GM19240 (cell line): ENCODE data around the gene CD1E.
A peak's percentile ranks its signal among the peaks of the same experiment; 100 is the strongest.
"Not testable (repeated sequence)": the region's sequence is repeated elsewhere in the genome, so short reads cannot be mapped to it uniquely, and the experiment has no call there.

Experiments used
- DNase-seq: peaks from one replicate; pipeline ENCODE4 v3.0.0; 2011; ENCODE audit warnings: low spot score; ENCODE audit not compliant: insufficient read length

Gene CD1E

GRCh38 chr1:158362482-158362881 is 8.8 kb downstream of the CD1E start:
- no peak for DNase-seq

DNA sequence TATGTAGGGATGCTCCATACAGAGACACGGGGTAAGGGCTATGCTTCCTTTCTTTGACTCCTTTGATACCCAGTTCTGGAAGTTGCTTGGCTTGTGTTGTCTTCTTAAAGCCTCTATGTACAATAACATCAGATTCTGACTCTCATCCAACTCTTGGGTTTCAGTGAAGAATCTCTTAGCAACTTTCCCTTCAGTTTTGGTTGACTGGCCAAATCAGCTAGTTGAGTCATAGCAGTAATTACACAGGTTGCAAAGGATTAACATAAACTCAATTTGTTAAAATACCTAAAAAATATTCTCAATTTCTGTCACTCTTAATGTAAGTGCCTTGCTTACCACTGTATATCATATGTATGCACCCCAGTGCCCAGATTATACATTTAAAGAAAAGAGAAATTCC is 9.2 kb downstream of the CD1E start:
- no peak for DNase-seq

GRCh38 chr1:158366783-158367182 is 13.1 kb downstream of the CD1E start:
- DNase-seq = no peak

DNA sequence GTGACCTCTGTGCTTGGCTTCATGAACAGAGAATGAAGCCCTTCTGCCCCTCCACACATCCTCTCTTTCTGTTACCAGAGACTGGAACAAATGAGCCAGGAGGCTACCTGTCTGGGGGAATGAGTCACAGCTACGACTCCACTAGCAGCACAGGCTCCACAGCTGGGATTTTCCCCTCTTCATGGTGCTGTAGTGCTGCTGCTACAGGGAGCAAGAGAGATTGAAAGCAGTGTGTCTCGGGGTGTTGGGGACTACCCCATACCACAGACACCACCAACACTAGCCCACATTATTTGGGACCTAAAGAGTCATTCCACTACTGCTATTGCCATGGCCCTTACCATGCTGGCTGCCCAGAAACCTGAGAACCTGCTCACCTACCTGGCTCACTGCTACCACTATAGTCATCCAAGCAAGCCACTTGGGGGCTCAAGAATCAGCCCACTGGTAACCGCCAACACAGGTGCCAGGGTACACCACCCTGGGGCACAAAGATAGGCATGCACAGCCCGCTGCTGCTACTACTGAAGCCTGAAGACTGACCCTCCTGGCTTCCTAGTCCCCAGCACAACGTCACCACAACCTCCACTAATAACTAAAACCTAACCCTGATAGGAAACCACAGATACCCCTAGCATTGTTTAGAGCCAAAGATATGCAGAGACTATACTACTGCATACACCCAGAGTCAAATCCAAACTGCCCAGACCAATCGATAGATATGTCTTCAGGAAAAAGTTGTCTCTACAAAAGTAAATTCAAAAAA is 17.7 kb downstream of the CD1E start:
- DNase-seq = peak; percentile 16

- DNase-seq = not testable (repeated sequence)
Observed at GRCh38 chr1:158374101-158374500, 20.4 kb downstream of the CD1E start.

DNA sequence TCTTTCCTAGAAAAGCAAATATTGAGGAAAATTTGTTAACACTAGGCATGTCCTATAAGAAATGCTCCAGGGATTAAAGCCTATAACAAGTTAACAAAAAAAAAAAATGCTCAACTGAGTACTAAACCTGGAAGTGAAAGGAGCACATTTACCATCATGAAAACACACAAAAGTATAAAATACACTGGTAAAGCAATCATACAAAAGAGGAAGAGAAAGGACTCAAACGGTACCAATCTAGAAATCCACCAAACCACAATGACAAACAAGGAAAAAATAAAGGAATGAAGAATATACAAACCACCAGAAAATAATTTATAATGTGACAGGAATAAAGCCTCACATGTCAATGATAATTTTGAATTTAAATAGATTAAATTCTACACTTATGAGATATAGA is 21.2 kb downstream of the CD1E start:
- DNase-seq = no peak

DNA sequence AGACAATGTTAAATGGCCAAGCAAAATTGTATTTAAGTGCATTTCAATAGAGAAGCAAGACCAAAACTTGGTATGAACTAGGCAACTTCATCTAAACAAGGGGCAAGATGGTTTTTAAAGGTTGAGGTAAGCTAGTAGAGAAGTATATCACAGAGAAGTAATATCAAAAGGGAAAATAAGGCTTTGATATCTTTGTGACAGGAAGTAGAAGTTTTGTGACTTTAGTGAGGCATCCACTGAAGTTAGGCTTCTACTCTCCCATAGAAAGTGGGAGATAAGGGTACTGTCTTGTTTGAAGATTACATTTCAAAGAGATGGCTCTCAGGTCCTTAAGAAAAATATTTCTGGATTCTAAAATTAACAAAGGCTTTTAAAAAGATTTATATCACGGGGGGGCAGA is 36.6 kb downstream of the CD1E start:
- no peak for DNase-seq

- DNase-seq = no peak
Observed at GRCh38 chr1:158391099-158391498, 37.4 kb downstream of the CD1E start.

- no peak for DNase-seq
Observed at GRCh38 chr1:158393476-158393875, 39.8 kb downstream of the CD1E start.

DNA sequence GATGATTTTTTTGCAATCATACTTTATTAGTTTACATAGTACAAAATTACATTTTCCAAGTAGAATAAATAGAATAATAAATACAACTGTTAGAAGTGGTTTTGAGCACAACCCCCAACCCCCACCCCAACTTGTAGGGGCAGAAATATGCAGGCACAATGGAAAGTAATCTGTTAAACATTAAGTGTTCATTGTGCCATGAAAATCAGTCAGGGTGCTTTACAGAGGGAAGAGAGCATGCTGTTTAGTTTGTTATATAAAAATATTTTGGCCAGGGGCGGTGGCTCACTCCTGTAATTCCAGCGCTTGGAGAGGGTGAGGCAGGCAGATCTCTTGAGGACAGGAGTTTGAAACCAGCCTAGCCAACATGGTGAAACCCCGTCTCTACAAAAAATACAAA is 43.0 kb downstream of the CD1E start:
- DNase-seq = no peak

DNA sequence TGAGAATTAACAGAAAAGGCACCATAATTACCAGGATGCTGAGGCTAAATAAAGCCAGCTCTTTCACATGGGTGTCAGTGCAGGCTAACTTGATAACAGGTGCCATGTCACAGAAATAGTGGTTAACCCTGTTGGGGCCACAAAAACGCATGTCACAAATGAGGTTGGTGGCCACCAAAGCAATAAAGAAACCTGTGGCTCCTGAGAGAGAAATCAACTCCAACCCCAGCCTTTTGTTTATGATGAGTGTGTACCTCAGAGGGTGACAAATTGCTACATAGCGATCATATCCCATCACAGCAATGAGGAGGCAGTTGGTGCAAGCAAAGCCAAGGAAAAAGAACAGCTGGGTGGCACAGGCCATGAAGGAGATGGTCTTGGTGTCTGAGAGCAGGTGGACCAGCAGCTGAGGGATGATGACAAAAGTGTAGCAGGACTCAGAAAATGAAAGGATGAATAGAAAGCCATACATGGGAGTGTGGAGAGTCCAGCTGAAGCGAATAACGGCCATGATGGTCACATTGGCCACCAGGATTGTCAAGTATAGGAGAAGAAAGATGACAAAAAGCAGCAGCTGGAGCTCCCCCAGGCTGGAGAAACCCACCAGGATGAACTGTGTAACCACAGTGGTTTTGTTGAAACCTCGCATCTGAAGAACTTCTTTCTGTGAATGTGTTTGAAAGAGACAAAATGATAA is 45.3 kb downstream of the CD1E start, which contains the start of gene OR10T2:
TSS of gene OR10T2 (minus strand) at position 649 of the 697 bp plus-strand sequence. CDS start at position 649, 0 bp downstream.
- no peak for DNase-seq

- no peak for DNase-seq
Observed at GRCh38 chr1:158400871-158401270, 47.2 kb downstream of the CD1E start.

DNA sequence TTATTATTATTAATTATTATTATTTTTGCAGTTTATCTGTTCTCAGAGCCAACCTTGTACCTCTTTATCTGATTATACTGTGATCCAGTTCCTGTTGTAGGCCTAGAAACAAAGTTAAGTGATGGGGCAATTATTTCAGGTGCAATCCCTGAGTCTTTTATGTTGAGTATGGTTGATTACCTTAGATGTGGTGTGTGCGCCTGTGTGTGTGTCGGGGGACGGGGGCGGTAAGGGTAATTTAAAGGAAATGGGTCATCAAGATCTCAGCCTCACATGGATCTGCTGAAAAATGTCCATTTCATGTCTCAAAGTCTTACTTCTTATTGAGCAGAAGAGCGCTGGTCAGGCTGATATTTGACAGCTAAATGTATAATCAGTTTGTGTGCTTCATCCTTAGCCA is 53.4 kb downstream of the CD1E start:
- DNase-seq = no peak
